ENCODE results near the gene CAMSAP3. TPM values are rescaled to one million over a fixed set of nuclear protein-coding genes. Genes with fewer than 3 reads are reported as not detected.
A peak's percentile ranks its signal among the peaks of the same experiment; 100 is the strongest.

The CAMSAP3 gene
- total RNA-seq, 4 donors from 2014 or later, result 9.0 to 25.4 (median 14.2) TPM

DNA sequence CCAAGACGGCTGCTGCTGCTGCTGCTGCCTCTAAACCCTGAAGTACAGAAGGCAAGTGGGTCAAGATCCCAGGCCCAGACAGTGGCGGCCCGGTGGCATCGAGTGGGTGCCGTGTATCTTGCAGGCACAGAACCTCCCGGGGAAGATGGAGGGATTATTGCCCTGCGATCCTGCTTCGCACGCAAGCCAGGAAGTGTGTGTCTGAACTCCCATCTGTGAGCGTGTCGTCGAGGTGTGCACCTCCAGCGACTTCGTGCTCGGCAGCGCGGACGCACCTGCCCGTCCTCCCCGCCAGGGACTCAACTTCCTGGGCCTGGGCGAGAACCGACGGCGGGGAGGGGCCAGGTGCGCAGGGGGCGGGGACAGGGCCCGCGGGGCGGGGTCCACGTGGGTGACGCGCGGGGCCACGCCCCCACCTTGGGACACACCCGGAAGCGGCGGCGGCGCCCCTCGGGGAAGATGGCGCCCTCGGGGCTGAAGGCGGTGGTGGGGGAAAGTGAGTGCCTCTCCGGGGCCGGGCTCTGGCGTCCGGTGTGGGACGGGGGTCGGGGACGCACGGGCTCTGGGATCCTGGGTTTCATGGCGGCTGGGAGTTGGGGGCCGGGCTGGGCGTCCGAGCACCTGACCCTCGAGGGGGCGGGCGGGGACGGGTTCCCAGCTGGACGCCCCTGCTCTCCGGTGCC is 41.2 kb downstream of the CAMSAP3 start, which contains the start of gene STXBP2:
STXBP2 (plus strand) TSS at position 420 of the 683 bp plus-strand sequence; CDS start at position 460, 40 bp downstream.
- intact Hi-C loops (cut with DNase I), result loop anchor here (5.0 kb wide), 1 partner anchor 45 kb away; the partner anchor contains the start of gene TRAPPC5
- Histone ChIP-seq H3K27ac (peak within 1 kb of the TSS; percentile 42 to 78 (median 58)), H3K9me3 (no peaks in the 10 kb centered on the region), H3K36me3 (no peaks in the 10 kb centered on the region), H3K4me3 (replicated peaks in 1 of 3) (peak within 1 kb of the TSS; percentile 33 to 73 (median 48)), H3K27me3 (no peaks in the 10 kb centered on the region), H3K4me1 (peaks cover 4 to 15% of the 10 kb centered on the region in 2 donors)
- TF ChIP-seq CTCF (IDR thresholded peaks at IDR 0.05), result peak in 3 of 6 experiments; percentile 33 to 57 (median 34)
- TF ChIP-seq POLR2A (IDR thresholded peaks at IDR 0.05), result peak in 1 of 2 donors; percentile 64
- 6 to 50% methylated on average over 4 to 25 of the region's 61 CpGs for WGBS, 2 donors
- DNase-seq, result peak; percentile 84 to 85

DNA sequence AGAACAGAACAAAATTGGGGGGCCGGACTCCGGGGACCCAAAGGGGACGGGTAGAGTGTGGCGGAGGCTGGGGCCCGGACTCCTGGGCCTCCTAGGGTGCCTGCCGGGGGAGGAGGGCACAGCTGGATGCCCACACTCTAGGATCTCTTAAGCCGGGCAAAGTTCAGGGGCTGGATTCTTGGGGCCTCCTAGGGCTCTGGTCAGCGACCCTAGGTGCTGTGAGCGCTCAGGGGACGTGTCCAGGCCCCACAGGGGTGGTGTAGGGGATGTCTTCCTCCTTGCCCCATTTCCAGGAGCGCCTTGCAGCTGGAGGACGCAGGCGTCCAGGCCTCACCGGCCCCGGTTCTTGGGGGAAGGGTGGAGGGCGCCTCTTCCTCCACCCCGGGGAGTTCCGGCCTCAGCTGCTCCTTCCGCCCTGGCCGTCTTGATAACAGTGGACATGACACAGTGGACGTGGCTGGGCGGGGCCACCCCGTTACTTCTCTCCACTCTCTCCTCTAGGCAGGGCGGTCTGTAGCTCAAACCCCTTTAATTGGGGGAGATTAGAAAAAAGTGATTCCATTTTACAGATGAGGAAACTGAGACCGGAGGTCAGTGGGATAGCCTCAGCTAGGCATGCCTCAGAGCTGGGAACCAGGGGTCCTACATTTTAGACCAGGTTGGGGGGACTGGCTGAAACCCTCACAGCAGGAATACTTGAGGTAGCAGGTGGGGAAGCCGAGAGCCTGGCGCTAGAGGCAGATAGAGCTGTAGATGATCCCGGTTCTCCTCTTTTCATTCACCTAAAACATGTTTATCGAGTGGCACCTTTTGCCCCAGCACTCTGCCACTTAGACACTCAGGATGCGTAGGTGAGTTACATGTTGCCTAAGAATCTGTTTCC is 42.0 kb downstream of the CAMSAP3 start:
- Histone ChIP-seq H3K9me3 (no peaks in the 10 kb centered on the region), H3K27me3 (no peaks in the 10 kb centered on the region), H3K4me3 (replicated peaks in 1 of 3) (peak overlapping the region; percentile 33 to 73 (median 48)), H3K27ac (peak overlapping the region; percentile 42 to 78 (median 58)), H3K4me1 (peaks cover 4 to 15% of the 10 kb centered on the region in 2 donors), H3K36me3 (no peaks in the 10 kb centered on the region)
- no peak for TF ChIP-seq POLR2A (IDR thresholded peaks at IDR 0.05)
- no peak for TF ChIP-seq CTCF (IDR thresholded peaks at IDR 0.05)
- DNase-seq, result peak; percentile 25 to 39
- intact Hi-C loops (cut with DNase I), result loop anchor here (5.0 kb wide), 1 partner anchor 45 kb away; the partner anchor contains the start of gene TRAPPC5
- WGBS, 2 donors, result 44% methylated on average over 20 to 26 of the region's 30 CpGs

DNA sequence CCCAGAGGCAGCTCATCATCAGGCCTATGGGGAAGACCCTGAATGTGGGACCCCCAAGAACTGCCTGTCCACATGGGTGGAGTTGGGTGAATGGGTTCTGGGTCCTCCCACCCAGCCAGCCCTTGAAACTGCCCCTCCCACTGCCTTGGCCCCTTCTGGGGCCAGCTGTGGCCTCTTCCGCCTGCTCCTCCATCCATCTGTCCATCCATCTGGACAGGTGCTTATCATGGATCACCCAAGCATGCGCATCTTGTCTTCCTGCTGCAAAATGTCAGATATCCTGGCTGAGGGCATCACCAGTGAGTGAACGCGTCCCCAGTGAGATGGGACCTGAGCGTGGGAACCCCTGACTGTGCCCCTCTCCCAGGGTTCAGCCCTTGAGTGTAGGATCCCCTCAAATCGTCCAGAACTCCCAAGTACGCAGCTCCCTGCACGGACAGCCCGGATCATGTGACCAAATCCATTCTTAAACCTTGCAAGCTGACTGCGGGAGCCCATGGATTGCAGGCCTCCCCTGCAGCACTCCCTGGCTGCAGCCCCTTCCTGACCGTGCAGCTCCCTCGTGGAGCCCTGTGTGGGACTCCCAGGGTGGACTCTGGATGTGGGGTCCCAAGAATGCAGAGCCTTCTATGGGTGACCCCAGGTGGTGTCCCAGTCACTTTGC is 43.3 kb downstream of the CAMSAP3 start:
- Histone ChIP-seq H3K27ac (no peak overlapping the region), H3K4me3 (replicated peaks in 1 of 3) (no peak overlapping the region), H3K9me3 (no peaks in the 10 kb centered on the region), H3K27me3 (no peaks in the 10 kb centered on the region), H3K36me3 (no peaks in the 10 kb centered on the region), H3K4me1 (peaks cover 4 to 15% of the 10 kb centered on the region in 2 donors)
- no peak for DNase-seq
- WGBS, 2 donors, result 75 to 79% methylated on average over 10 to 12 of the region's 12 CpGs
- TF ChIP-seq POLR2A (IDR thresholded peaks at IDR 0.05) (no peak), CTCF (IDR thresholded peaks at IDR 0.05) (no peak)
- intact Hi-C loops (cut with DNase I), result loop anchor here (5.0 kb wide), 1 partner anchor 43 kb away; the partner anchor contains the start of gene TRAPPC5

- intact Hi-C loops (cut with DNase I), result loop anchor here (5.0 kb wide), 1 partner anchor 42 kb away; the partner anchor contains the start of gene TRAPPC5
- DNase-seq, result no peak
- Histone ChIP-seq H3K36me3 (no peaks in the 10 kb centered on the region), H3K4me3 (replicated peaks in 1 of 3) (no peak overlapping the region), H3K4me1 (peaks cover 4 to 15% of the 10 kb centered on the region in 2 donors), H3K27ac (no peak overlapping the region), H3K9me3 (no peaks in the 10 kb centered on the region), H3K27me3 (no peaks in the 10 kb centered on the region)
- WGBS, 2 donors, result 94 to 95% methylated on average over 13 of the region's 13 CpGs
- no peak for TF ChIP-seq POLR2A (IDR thresholded peaks at IDR 0.05)
- TF ChIP-seq CTCF (IDR thresholded peaks at IDR 0.05), result no peak
Observed at GRCh38 chr19:7639863-7640348, 44.2 kb downstream of the CAMSAP3 start.
